ENCODE results near the gene DPRX.

DPRX gene, protein sequence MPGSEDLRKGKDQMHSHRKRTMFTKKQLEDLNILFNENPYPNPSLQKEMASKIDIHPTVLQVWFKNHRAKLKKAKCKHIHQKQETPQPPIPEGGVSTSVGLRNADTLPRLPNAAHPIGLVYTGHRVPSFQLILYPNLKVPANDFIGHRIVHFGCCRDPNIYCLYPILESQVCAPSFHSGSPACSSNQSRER

DNA sequence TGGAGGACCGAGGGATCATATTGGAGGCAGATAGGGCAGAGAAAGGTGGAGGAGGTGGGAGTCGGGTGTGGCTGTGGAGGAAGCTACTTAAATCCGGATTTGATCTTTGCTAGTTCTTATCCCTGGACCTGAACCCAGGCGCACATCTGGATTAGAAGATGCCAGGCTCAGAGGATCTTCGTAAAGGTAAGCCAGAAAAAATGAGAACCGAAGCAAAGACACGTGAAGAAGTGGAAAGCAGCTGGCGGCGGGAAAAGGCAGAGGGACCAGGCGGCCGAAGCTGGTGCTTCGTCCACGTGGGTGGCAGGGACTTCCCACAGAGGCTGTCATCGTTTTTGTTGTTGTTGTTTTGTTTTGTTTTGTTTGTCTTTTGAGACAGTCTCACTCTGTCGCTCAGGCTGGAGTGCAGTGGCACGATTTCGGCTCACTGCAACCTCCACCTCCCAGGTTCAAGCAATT lies at the start of gene DPRX:
Gene DPRX (plus strand): TSS at position 51 of the 459 bp plus-strand sequence. CDS start 108 bp downstream, at position 159.
- DNase-seq: no peak

DNA sequence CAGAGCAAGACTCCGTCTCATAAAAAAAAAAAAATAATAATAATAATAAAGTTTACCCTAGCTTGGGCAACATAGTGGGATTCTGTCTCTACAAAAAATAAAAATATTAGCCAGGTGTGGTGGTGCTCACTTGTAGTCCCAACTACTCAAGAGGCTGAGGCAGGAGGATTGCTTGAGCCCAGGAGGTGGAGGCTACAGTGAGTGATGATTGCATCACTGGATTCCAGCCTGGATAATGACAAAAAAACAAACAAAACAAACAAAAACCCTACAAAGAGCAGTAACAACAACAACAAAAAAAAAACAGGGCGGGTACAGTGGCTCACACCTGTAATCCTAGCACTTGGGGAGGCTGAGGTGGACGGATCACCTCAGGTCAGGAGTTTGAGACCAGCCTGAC lies 48.6 kb upstream of the DPRX start:
- DNase-seq: no peak

DNA sequence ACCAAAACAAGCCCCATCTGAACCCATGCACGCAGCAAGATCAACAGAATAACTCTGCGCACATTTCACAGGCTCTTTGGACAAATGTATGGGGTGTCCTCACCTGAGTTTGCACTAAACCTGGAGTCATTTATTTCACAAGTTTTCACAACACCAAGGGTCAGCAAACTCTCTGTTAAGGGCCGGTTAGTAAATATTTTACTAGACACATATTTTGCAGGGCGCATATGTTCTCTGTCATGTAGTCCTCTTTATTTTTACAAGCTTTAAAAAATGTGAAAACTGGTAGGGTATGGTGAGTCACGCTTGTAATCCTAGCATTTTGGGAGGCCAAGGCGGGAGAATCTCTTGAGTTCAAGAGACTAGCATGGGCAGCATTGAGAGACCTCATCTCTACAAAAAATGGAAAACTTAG lies 45.5 kb upstream of the DPRX start:
- DNase-seq: no peak

DNA sequence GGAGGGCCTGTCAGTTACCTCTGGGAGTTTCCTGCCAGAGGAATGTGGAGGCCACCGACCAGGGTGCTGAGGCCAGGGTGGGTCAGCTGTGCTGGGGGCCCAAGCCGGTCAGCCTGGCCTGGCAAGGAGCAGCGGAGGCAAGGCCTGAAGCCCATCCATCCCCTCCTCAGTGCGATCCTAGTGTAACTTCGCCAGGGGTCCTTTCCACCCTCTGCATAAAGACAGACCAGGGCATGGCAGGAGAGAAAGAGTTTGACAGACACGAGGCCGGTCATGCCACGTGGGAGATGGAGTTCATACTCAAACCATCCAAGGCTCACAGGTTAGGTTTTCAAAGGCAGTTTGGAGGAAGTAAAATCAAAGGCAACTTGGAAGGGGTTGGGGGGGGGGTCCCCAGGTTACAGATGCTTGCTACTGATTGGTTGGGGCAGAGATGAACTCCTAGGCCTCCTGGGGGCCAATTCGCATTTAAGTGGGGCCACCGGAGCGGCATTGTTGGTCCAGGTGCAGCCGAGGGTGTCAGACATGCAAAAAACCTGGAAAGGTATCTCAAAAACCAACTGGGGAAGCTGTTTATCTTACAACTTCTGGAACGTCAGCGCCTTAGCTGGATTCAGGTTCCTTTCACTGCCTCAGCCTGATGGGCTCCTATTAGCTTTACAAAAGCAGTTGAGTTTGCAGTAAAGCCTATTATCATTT lies 36.8 kb upstream of the DPRX start:
- DNase-seq: no peak

DNA sequence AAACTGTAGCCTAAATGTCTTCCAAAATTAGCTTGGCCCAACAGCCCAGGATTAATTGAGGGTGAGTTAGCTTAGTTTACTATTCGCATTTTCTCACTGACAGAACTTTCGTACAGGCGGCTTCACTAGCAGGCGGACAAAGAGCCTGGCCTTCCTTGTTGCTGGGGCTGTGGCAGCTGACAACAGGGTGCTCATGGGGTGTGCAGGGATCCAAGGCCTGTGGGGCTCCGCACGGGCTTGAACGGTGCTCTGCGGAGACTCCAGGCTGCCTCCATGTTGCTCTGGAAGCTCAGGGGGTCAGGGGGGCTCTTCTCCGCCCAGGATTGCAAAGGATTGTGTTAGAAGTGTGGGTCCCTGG lies 36.3 kb upstream of the DPRX start:
- DNase-seq: no peak

DNA sequence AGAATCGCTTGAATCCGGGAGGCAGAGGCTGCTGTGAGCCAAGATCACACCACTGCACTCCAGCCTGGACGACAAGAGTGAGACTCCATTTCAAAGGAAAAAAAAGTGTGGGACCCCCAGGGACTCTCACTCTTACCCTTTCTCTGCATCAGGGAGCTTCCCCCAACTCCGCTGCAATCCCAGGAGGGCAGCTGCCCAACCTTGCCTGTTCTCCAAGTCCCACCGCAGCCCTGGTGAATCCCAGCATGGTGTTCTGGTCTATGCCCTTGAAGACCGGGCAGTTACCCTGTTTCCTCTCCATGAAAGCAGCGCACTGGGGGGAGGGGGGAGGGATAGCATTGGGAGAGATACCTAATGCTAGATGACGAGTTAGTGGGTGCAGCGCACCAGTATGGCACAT lies 35.7 kb upstream of the DPRX start:
- no peak for DNase-seq

DNA sequence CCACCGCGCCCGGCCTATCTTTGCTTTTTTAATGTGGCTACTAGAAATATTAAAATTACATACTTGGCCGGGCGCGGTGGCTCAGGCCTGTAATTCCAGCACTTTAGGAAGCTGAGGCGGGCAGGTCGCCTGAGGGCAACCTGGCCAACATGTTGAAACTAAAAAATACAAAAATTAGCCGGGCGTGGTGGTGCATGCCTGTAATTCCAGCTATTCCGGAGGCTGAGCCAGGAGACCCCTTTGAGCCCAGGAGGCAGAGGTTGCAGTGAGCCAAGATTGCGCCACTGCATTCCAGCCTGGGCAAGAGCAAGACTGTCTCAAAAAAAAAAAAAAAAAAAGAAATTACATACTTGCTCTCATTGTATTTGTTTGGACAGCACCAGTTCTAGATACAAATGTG lies 34.8 kb upstream of the DPRX start:
- no peak for DNase-seq

DNA sequence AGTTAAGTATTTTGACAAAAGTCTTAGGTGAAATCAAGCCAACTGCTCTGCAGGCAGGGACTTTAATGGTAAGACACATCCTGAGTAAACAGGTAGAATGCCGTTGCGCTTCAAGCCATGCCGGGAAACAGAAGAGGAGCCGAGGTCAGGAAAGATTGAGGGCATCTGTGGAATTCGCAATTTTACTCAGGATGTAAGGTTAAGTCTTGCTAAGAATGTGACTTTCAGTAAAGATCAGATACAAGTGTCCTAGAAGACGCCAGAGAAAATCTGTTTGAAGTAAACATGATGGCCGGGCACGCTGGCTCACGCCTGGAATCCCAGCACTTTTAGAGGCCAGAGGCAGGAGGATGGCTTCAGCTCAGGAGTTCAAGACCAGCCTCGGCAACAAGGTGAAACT lies 33.4 kb upstream of the DPRX start:
- DNase-seq: no peak

DNA sequence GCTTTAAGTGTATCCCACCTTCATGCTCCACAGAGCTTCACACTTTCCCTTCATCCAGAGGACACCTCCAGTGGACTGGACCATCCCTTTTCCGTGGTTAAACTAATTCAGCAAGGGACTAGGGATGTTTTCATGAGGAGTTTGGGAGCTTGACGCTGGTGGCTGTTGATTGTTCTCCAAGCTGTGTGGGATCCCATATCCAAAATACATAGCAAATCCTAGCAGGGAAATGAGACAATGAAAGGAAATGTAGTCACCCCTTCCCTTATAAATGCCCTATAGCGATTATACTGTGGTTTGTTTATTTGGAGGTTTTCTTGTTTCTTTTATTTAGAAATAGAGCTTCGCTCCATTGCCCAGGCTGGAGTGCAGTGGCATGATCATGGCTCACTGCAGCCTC lies 31.6 kb upstream of the DPRX start:
- DNase-seq: no peak

DNA sequence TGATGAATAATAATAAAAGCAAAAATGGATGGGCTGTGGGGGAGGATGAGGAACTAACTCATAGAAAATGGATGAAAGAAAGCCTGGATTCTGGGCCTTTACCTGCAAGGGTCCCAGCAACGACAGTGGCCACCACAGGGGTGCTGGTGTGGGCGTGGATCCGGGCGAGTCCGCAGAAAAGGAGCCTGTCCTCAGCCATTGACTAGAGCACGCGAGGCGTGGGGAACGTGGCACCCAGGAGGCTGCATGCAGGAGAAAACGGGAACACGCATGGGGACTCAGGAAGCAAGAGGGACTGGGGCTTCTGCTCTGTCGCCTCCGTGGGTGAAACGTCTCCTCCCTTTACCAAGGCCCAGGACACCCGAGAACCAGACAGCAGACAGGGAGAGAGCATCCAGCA lies 25.8 kb upstream of the DPRX start:
- no peak for DNase-seq

DNA sequence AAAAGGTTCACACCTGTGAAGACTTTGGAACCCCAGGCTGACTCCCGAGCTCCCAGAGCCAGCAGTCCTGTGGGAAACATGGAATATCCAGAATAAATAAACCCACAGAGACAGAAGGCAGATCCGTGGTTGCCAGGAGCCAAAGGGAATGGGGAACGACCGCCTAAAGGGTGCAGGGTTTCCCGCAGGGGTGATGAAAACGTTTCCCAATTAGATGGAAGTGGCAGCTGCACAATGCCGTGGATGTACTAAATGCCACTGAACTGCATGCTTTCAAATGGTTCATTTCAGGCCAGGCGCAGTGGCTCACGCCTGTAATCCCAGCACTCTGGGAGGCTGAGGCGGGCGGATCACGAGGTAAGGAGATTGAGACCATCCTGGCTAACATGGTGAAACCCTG lies 23.4 kb upstream of the DPRX start:
- no peak for DNase-seq

DNA sequence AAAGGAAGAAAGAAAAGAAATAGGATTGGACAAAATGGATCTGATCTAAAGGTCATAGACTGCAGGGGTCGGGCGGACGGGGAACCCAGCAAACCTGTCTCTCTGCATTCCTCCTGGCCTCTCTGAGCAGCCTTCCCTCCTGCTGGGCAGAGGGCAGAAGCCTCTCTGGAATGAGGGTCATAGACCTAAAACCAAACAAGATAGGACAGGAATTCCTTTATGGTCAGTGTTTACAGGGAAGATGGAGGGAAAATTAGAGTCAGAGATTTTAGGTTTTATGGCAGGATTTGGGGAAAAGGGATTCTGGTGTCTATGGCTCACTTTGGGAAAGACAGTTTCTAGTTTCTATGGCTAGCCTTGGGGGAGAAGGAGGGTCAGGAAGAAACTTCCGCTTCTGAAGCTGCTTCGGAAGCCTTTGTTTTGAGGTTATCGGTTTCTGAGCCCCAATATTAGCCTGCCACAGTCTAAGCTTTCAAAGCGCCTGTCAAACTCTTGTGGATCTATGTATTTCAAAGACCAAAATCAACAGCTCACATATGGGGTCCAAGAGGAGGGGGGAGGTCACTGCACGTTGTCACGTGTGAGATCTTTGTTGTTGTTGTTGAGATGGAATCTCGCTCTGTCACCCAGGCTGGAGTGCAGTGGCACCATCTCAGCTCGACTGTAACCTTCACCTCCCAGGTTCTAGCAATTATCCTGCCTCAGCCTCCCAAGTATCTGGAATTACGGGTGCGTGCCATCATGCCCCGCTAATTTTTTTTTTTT lies 18.9 kb upstream of the DPRX start:
- DNase-seq: no peak

DNA sequence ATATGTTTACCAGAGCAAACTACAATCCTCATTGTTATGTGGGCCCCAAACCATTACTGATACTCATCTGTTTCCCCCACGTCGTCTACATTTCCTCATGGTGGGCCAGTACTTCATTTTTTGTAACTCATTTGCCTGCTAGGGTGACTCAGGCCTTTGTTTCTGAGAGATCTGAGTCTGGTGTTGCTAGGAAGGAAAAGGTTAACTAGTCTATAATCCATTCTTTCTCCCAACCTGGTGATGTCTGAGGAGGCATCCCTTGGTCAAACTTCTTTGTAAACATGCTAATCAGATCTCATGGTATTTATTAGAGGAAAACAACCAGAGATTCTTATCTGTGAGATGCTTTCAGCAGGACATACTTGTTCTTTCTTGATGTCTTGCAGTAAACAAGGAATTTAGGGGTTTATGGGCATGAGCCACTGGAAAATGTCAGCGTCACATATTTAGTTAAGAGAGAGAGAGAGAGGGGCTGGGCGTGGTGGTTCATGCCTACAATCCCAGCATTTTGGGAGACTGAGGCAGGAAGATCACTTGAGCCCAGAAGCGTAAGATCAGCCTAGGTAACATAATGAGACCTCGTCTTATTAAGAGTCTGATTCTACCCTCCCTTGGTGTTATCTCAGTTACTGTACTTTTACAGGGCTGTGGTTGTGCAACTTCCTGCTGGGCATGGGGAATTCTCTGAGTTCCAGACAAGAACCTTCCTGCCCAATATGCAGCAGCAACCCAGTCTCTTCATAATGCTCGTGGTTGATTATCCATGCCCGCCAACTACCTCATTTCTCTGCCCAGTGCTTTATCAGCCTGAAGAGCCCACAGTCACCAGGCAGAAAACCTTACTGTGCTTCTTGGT lies 9.7 kb upstream of the DPRX start:
- DNase-seq: no peak

DNA sequence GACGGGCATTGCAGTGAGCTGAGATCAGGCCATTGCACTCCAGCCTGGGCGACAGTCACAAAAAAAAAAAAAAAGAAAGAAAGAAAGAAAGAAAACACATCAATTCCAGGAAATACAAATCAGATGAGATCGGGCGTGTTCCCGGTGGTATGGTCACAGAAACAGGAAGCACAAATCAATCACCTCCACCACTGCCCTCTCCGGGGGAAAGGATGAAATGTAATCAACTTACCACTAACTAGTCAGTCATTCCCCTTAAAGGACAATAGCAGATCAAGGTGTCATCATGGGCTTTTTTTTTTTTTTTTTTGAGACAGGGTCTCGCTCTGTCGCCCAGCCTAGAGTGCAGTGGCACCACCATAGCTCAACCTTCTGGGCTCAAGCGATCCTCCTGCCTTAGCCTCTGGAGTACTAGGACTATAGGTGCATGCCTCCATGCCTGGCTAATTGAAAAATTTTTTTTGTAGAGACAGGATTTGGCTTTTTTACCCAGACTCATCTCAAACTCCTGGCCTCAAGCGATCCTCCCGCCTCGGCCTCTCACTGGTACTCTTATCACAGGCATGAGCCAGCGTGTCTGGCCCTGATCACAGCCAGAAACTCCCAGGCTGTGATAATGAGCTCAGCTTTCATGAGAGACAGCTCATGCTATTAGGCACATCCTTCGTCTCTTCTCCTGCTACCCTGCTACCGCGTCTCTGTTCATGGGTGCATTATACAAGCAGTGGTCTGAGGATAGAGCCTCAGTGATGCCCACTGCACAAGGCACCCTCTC lies 6.8 kb upstream of the DPRX start:
- no peak for DNase-seq

DNA sequence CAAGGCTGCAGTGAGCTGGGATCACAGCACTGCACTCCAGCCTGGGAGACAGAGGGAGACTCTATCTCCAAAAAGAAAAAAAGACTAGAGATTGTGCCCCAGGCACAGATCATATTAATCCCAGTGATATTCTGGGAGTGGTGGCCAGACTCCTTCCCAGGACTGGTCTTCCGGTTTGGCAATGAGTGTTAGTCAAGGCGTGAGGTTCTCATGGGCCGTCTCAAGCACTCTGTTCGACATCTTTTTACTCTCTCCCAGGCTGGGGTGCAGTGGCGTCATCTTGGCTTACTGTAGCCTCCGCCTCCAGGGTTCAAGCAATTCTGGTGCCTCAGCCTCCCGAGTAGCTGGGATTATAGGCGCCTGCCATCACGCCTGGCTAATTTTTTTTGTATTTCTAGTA lies 5.3 kb upstream of the DPRX start:
- no peak for DNase-seq

DNA sequence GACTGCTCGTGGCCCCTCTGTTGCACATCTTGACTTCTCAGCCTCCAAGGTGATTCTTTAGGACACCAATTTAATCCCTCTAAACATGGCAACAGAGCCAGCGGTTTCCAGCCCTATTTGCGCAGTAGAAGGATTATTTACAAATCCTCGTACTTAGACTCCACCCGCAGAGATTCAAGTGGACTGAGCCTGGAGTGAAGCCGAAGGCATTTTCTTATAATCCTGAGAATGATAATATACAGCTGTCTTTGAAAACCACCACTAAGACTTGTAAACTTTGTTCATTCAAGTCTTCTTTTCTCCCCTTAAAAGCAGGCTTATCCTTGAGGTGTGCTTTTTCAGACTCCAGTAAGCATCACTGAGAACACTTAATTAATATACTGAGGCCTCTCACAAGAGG lies 4.8 kb upstream of the DPRX start:
- no peak for DNase-seq

DNA sequence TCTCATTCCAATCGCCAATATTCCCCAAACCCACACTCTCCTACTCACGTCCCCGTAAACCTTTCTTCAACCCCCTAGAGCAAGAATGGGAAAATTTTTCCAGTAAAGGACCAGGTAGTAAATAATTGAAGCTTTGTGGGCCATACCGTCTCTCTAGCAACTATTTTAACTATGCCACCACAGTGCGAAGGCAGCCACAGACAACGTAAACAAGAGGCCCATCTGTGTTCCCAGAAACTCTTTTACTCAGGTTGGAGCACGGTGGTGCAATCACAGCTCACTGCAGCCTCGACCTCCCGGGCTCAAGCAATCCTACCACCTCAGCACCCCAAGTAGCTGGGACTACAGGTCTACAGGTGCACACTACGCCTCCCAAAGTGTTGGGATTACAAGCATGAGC lies 3.0 kb downstream of the DPRX start:
- no peak for DNase-seq

DNA sequence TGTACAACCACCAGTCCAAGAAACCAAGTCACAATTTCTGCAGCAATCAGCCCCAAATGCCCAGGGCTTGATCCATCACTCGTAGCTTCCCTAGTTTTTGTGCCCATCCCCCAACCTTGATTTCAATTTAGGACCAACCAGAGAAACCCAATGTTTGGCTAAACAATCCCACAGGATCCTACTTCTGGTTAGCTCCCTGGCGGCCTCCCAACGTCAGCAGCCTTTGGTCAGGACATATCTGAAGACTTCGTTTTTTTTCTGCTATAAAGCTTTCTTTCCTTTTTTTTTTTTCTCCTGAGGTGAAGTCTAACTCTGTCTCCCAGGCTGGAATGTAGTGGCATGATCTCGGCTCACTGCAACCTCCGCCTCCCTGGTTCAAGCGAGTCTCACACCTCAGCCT lies 7.7 kb downstream of the DPRX start:
- no peak for DNase-seq

DNA sequence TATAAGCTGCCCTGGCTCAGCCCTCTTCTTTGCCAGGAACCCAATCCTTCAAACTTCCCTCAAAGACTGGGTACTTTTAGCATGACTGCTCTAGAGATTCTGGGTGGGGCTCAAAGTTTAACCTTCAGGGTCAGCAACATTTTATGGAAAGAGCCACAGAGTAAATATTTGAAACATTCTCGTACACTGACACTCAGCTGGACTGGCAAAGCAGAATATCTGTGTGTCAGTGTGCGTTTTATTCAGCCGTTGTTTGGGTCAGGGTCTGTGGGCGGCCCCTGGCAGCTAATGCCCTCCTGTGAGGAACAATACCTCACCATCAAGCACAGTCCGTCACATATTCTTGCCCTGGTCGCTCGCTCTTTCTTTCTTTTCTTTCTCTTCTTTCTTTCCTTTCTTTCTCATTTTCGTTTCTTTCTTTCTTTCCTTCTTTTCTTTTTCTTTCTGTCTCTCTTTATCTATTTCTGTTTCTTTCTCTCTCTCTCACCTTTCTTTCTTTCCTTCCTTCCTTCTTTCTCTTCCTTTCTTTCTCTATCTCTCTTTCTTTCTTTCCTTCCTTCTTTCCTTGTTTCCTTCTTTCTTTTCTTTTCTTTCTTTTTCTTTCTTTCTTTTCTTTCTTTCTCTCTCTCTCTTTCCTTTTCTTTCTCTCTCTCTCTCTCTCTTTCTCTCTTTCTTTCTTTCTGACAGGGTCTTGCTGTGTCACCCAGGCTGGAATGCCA lies 10.7 kb downstream of the DPRX start:
- DNase-seq: no peak

DNA sequence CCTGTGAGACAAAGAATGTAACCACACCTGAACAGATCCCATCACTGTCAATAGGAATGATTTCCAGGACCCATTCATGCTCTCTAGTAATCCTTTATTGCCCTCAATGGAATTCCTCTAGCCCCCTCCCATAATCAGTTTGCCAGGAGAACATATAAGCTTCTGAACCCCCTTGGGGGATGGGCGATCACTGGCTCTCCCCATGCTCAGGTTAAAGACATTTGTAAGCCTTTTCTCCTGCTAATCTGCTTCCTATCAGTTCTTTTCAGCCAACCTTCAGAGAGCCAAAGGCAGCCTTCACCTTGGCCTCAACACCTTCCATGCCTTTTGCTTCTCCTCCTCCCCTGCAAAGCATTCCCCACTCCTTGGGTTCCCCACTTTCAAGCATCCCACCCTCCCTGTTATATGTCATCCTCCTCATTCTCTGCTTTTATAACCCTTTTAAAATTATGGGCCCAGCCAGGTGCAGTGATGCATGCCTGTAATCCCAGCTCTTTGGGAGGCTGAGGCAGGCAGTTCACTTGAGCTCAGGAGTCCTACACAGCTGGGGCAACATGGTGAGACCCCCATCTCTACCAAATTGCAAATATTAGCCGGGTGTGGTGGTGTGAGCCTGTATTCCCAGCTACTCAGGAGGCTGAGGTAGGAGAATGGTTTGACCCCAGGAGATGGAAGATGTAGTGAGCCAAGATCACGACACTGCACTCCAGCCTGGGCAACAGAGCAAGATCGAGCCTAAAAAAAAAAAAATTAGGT lies 12.4 kb downstream of the DPRX start:
- DNase-seq: no peak

DNA sequence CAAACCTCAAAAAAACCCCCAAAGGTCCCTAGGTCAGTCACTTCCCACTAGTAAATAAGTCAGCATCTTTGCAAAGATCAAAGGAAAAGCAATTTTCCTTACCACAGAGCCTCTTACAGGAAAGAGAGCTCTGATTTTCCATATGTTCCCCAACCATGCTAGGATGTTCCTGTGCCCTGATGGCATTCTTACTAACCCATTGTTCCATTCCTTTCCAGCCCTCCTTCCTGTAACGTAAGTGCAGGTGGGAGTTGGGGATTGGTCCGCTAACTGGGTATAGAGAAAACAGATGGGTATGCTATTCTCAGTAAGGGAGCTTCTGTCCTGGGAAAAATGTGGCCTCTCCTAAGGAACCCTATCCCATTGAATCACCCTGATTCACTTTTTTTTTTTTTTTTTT lies 14.3 kb downstream of the DPRX start:
- DNase-seq: no peak
